Measurements from ENCODE around the gene LIPT2.
"Not testable (repeated sequence)": the region's sequence is repeated elsewhere in the genome, so short reads cannot be mapped to it uniquely, and the experiment has no call there.

The LIPT2 gene

DNA sequence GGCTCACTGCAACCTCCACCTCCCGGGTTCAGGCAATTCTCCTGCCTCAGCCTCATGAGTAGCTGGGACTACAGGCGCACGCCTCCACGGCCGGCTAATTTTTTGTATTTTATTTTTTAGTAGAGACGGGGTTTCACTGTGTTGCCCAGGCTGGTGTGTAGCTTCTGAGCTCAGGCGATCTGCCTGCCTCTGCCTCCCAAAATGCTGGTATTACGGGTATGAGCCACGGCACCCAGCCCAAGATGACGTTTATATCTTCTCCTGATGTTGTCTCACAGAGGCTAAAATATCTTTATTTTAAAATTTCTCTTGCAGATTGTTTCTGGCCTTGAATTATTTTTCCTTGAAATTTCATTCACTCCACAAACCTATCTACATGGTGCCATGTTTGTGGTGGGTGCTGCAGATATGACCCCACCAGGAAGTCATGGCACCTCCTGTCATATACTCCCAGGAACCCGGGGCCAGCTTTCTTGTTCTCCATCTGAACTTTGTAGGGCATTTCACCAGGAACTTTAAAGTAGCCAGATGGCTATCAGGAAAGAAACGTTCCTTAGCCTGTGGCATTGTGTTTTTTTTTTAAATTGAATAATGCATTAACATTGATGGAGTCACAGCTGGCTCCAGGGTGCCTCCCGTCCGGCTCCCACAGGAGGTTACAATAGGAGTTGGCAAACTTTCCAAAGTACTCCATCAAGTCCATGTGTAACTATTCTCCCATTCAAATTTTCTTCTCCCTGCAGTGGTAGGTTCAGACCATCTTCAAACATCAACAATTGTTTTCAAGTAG is 42.0 kb upstream of the LIPT2 start:
- no peak overlapping the region for H2AFZ ChIP-seq (ENCODE audit: low read depth)

GRCh38 chr11:74534946-74535275 is 41.4 kb upstream of the LIPT2 start:
- H3K4me2 ChIP-seq; H3K4me3 ChIP-seq (IDR thresholded peaks at IDR 0.05; ENCODE audit: insufficient read depth, low read depth, low read length); H3K27ac ChIP-seq; H3K27me3 ChIP-seq (ENCODE audit: insufficient read depth, low read depth); H4K20me1 ChIP-seq (ENCODE audit: insufficient read depth); H3K36me3 ChIP-seq (ENCODE audit: insufficient read depth); H2AFZ ChIP-seq (ENCODE audit: low read depth); H3K79me2 ChIP-seq (ENCODE audit: insufficient read depth, low read depth); H3K4me1 ChIP-seq (ENCODE audit: low read depth, poor library complexity, severe bottlenecking); H3K9ac ChIP-seq: not testable (repeated sequence)

More for the DNA sequence above, 42.0 kb upstream of the LIPT2 start:
- H4K20me1 ChIP-seq (ENCODE audit: insufficient read depth): no peaks in the 10 kb centered on the region
- no peak overlapping the region for H3K27ac ChIP-seq
- H3K79me2 ChIP-seq (ENCODE audit: insufficient read depth, low read depth): no peaks in the 10 kb centered on the region
- H3K4me2 ChIP-seq: no peak overlapping the region
- no peak for TF ChIP-seq CTCF (conservative IDR thresholded peaks at IDR 0.05; ENCODE audit: low read depth, low read length)
- H3K27me3 ChIP-seq (ENCODE audit: insufficient read depth, low read depth): no peaks in the 10 kb centered on the region
- no peaks in the 10 kb centered on the region for H3K4me1 ChIP-seq (ENCODE audit: low read depth, poor library complexity, severe bottlenecking)
- no peaks in the 10 kb centered on the region for H3K36me3 ChIP-seq (ENCODE audit: insufficient read depth)
- no peak overlapping the region for H3K9ac ChIP-seq
- H3K4me3 ChIP-seq (IDR thresholded peaks at IDR 0.05; ENCODE audit: insufficient read depth, low read depth, low read length): no peak overlapping the region

DNA sequence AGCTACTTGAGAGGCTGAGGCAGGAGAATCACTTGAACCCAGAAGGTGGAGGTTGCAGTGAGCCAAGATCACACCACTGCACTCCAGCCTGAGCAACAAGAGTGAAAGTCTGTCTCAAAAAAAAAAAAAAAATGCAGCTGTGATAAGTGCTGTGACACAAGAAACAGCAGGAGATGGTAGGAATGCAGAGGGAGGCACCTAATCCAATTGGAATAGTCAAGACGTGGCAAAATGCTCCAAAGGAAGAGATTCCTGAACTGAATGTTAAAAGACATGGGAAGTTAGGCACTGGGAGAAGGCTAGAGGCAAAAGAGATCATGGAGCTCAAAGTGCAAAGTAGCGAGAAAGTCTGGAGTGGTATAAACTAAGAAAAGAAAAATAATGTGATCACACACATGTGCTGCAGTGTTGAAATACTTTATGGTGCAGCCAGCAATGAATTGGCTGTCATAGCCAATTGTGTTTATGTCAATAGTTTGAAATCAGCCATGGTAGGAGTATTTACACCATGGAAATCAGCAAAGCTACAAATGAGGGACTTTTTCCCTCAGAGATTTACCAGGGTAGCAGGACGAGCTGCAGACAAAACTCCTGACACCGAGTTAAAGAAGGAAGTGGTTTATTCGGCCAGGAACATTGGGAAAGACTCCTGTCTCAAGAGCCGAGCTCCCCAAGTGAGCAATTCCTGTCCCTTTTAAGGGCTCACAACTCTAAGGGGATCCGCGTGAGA is 40.9 kb upstream of the LIPT2 start:
- Histone ChIP-seq H3K27ac (no peak overlapping the region), H3K4me3 (IDR thresholded peaks at IDR 0.05; ENCODE audit: insufficient read depth, low read depth, low read length) (no peak overlapping the region), H3K4me2 (no peak overlapping the region), H2AFZ (ENCODE audit: low read depth) (no peak overlapping the region), H4K20me1 (ENCODE audit: insufficient read depth) (no peaks in the 10 kb centered on the region), H3K36me3 (ENCODE audit: insufficient read depth) (no peaks in the 10 kb centered on the region), H3K79me2 (ENCODE audit: insufficient read depth, low read depth) (no peaks in the 10 kb centered on the region), H3K9ac (no peak overlapping the region), H3K4me1 (ENCODE audit: low read depth, poor library complexity, severe bottlenecking) (no peaks in the 10 kb centered on the region), H3K27me3 (ENCODE audit: insufficient read depth, low read depth) (no peaks in the 10 kb centered on the region)
- TF ChIP-seq CTCF (conservative IDR thresholded peaks at IDR 0.05; ENCODE audit: low read depth, low read length): no peak

DNA sequence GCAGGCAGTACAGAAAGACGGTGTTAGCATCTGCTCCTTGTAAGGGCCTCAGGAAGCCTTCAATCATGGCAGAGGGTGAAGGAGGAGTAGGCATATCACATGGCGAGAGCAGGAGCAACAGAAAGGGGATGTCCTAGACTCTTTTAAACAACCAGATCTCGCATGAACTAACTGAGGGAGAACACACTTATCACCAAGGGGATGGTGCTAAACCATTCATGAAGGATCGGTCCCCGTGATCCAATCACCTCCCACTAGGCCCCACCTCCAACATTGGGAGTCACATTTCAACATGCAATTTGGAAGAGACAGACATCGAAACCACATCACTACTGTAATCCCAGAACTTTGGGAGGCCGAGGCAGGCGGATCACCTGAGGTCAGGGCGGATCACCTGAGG is 39.9 kb upstream of the LIPT2 start:
- no peak overlapping the region for H3K4me3 ChIP-seq (IDR thresholded peaks at IDR 0.05; ENCODE audit: insufficient read depth, low read depth, low read length)
- H2AFZ ChIP-seq (ENCODE audit: low read depth): no peak overlapping the region
- no peaks in the 10 kb centered on the region for H3K27me3 ChIP-seq (ENCODE audit: insufficient read depth, low read depth)
- no peaks in the 10 kb centered on the region for H3K4me1 ChIP-seq (ENCODE audit: low read depth, poor library complexity, severe bottlenecking)
- no peak overlapping the region for H3K9ac ChIP-seq
- no peak for TF ChIP-seq CTCF (conservative IDR thresholded peaks at IDR 0.05; ENCODE audit: low read depth, low read length)
- H4K20me1 ChIP-seq (ENCODE audit: insufficient read depth): no peaks in the 10 kb centered on the region
- H3K4me2 ChIP-seq: no peak overlapping the region
- no peak overlapping the region for H3K27ac ChIP-seq
- H3K36me3 ChIP-seq (ENCODE audit: insufficient read depth): no peaks in the 10 kb centered on the region
- no peaks in the 10 kb centered on the region for H3K79me2 ChIP-seq (ENCODE audit: insufficient read depth, low read depth)
